BE2C (cell line): ENCODE results near the gene ZNF462.

Experiments
- DNase-seq: peaks from one replicate; pipeline ENCODE4 v3.0.0-alpha.2; 2020
- H3K27me3 ChIP-seq: fragments of 250-450 bp; sonication (Bioruptor Pico); 2 replicates; pipeline ENCODE4 v1.5.1; 2020; ENCODE audit warnings: mild to moderate bottlenecking
- H3K36me3 ChIP-seq: fragments of 250-450 bp; sonication (Bioruptor Pico); 2 replicates; pipeline ENCODE4 v1.5.1; 2020; ENCODE audit warnings: mild to moderate bottlenecking
- H3K4me1 ChIP-seq: fragments of 250-450 bp; sonication (Bioruptor Pico); 2 replicates; pipeline ENCODE4 v1.5.1; 2020
- H3K4me3 ChIP-seq: 2 replicates; pipeline ENCODE4 v1.5.1; 2011; ENCODE audit warnings: low read depth, low read length
- H3K9me3 ChIP-seq: fragments of 250-450 bp; sonication (Bioruptor Pico); 2 replicates; pipeline ENCODE4 v1.5.1; 2020
- TF ChIP-seq, protein P1 (sequence below): IDR thresholded peaks from 2 replicates; pipeline ENCODE4 v1.5.1; 2012; ENCODE audit warnings: mild to moderate bottlenecking, low read depth, low read length

Gene ZNF462

DNA sequence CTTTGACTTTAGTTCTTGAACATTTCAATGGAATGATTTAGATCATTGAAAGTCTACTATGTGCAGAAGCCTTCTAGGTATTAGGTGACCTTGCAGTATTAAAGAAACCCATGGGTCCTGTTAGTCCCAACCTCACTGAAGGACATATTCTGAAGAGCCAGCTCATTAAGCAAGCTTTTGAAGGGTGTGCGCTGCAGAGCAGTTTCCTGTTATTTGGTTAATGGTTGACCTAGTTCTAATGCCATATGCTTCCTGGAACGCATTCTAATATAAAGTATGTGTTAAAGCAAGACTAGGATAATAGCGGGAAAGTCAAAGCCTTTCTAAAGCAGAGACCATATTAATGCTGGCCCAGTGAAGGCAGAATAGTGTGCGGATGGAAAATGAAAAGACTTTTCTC is 20.1 kb downstream of the ZNF462 start:
- H3K4me3 ChIP-seq, result no peak overlapping the region
- TF ChIP-seq, protein P1, sequence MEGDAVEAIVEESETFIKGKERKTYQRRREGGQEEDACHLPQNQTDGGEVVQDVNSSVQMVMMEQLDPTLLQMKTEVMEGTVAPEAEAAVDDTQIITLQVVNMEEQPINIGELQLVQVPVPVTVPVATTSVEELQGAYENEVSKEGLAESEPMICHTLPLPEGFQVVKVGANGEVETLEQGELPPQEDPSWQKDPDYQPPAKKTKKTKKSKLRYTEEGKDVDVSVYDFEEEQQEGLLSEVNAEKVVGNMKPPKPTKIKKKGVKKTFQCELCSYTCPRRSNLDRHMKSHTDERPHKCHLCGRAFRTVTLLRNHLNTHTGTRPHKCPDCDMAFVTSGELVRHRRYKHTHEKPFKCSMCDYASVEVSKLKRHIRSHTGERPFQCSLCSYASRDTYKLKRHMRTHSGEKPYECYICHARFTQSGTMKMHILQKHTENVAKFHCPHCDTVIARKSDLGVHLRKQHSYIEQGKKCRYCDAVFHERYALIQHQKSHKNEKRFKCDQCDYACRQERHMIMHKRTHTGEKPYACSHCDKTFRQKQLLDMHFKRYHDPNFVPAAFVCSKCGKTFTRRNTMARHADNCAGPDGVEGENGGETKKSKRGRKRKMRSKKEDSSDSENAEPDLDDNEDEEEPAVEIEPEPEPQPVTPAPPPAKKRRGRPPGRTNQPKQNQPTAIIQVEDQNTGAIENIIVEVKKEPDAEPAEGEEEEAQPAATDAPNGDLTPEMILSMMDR, result no peak
- H3K9me3 ChIP-seq, result no peaks in the 10 kb centered on the region
- peaks cover 3% of the 10 kb centered on the region for H3K36me3 ChIP-seq
- H3K27me3 ChIP-seq, result no peaks in the 10 kb centered on the region
- no peak for DNase-seq
- peaks cover 15% of the 10 kb centered on the region for H3K4me1 ChIP-seq

DNA sequence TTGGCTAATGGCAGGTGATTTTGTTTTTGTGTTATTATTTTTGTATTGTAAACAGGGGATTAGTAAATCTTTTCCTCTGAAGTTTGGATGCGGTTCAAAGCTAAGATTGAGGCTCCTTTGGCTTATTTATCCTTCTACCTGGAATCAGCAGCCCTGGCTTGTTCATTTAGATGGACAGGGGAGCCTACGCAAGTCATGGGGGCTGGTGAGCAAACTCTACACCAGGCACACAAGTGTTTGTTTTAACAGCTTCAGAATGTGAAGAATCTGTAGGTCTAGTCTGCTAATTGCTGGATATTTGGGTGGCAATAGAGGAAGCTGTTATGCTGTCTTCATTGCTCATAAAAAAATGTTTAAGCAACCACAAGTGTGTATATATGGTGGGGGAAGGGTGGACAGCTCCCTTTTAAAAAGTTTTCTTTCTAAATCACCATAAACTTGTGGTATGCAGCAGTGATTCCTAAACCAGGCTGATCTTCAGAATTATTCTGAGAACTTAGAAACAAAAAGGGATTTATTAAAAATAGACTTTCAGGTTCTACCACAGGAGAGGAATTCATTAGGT is 20.7 kb downstream of the ZNF462 start:
- no peak for DNase-seq
- H3K9me3 ChIP-seq, result no peaks in the 10 kb centered on the region
- TF ChIP-seq, protein P1, result no peak
- peaks cover 12% of the 10 kb centered on the region for H3K4me1 ChIP-seq
- H3K4me3 ChIP-seq, result no peak overlapping the region
- H3K27me3 ChIP-seq, result no peaks in the 10 kb centered on the region
- H3K36me3 ChIP-seq, result peaks cover 3% of the 10 kb centered on the region

DNA sequence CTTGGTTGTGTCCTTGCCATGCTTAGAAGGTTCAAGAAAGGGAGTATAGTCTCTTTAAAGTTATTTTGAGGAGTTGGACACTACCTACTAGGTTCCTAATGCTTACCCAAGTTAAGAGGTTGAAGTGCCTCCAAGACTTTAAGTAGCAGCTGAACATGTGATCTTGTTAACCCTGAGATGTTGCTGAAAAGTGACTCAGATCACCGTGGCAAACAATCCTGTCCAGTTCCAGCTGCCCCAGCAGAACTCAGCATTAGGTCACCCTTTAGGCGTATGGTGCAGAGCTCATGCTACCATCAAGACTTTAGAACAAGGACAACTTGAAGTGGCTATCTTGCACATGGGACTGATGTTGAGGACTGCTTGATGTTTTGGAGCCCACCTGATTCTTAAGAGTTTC is 22.5 kb downstream of the ZNF462 start:
- H3K27me3 ChIP-seq, result no peaks in the 10 kb centered on the region
- no peak overlapping the region for H3K4me3 ChIP-seq
- DNase-seq, result no peak
- TF ChIP-seq, protein P1, result no peak
- no peaks in the 10 kb centered on the region for H3K36me3 ChIP-seq
- H3K9me3 ChIP-seq, result no peaks in the 10 kb centered on the region
- peaks cover 12% of the 10 kb centered on the region for H3K4me1 ChIP-seq

DNA sequence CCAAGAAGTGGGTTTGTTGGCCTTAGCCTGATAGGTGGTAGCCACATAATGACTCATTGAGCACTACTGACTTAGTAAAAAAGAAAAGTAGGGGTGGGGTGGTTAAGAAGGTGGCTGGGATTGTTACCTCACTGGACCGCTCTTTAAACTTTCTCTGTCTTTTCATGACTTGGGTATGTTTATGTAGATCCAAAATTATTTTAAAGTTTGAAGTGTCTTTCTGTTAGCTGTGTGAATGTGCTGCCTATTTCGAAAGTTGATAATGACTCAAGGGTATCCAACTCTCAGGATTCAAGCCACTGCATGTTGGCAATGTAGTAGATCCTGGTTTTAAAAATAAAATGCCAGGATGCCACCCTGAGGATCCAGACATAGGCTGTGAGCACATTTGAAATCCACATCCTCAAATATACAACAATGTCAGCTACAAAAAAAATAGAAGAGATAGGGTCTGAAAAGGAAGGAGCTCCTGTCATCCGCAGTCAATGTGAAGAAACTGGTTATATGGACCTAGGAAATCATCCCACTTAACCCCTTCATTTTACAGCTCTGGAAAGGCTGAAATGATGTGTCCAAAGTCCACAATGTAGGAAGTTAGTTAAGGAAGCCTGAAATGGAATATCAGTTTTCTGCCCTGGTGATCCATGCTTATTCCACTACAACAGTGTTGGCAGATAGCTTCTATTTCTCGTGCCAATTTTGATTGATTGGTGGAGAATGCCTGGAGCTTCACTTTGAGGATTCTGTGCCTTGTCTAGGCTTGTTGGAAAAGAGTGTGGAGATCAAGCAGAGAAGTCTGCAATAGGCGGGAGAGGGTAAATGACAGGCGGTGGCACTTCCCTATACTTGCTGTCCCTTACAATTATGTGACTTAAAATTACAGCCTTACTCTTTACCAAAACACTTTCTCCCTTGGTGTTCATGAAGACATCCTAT is 23.4 kb downstream of the ZNF462 start:
- DNase-seq, result no peak
- H3K4me1 ChIP-seq, result peaks cover 12% of the 10 kb centered on the region
- H3K9me3 ChIP-seq, result no peaks in the 10 kb centered on the region
- no peaks in the 10 kb centered on the region for H3K27me3 ChIP-seq
- H3K4me3 ChIP-seq, result no peak overlapping the region
- TF ChIP-seq, protein P1, result no peak
- no peaks in the 10 kb centered on the region for H3K36me3 ChIP-seq

DNA sequence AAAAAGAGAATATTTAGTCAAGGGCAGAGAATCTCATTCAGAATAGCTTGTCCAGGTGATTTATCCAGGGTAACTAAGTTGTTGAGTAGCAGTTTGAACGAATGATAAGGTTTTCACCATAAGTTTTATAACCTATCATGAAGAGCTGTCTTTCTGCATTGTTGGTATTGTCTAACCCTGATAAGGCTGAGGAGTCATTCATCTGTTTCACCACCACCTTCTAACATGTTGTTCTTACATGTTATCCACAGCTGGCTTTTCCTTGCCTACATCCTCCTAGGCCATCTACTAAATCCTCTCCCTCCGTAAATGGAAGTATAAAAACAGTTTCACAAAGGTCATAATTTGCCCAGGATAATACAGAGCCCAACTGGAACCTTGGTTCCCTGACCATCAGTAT is 24.1 kb downstream of the ZNF462 start:
- DNase-seq, result no peak
- Histone ChIP-seq H3K27me3 (no peaks in the 10 kb centered on the region), H3K4me3 (no peak overlapping the region), H3K4me1 (peaks cover 12% of the 10 kb centered on the region), H3K36me3 (no peaks in the 10 kb centered on the region), H3K9me3 (no peaks in the 10 kb centered on the region)
- TF ChIP-seq, protein P1, result no peak

DNA sequence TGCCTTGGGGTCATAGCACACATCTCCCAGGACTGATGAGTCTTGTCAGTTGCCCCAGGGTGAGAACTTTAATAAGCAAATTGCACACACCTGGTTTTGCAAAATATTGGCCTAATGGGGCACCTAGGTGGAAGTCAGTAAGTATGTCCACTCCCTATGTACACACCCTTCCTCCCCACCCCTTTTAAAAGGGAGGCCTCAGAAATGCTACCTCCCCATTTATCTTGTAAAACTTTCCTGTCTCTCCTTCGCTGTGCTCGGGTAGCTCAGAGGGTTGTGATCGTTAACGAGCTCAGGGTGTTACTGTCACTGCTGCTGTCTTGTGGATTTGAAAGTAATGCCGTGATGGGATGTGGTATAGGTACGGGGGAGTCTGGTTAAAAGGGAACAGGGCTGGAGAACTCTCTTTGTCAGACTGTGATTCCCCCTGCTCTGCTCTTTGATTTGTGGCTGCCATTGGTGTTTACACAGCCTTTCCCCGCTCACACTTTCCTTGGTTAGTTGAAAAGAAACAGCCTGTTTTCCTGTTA is 26.2 kb downstream of the ZNF462 start:
- H3K9me3 ChIP-seq, result no peaks in the 10 kb centered on the region
- no peaks in the 10 kb centered on the region for H3K27me3 ChIP-seq
- peaks cover 21% of the 10 kb centered on the region for H3K4me1 ChIP-seq
- no peaks in the 10 kb centered on the region for H3K36me3 ChIP-seq
- no peak overlapping the region for H3K4me3 ChIP-seq
- DNase-seq, result no peak
- TF ChIP-seq, protein P1, result no peak
